Natural killer cell (primary cell): ENCODE measurements around the gene WBP2. TPM values are rescaled to one million over a fixed set of nuclear protein-coding genes. Genes with fewer than 3 reads are reported as not detected.
A peak's percentile ranks its signal among the peaks of the same experiment; 100 is the strongest.

Experiments used
- ATAC-seq, 3 donors: fragments of 150-1000 bp in 2 of 3; fragments of 200-7000 bp in 1 of 3; cut with Tn5 transposase; 1 replicate in 1 of 3; 2 replicates in 2 of 3; pipeline ENCODE4 v1.10.0; 2021; ENCODE audit warnings: mild to moderate bottlenecking in 2 of 3, moderate library complexity in 2 of 3
- DNase-seq, 2 donors: peaks; one replicate each; pipeline versions ENCODE4 v3.0.0 to v3.0.0-alpha.2; 2013 to 2021; ENCODE audit warnings: mixed read lengths in 1 of 2
- H3K27ac ChIP-seq: one replicate; pipeline ENCODE4 v1.5.1; 2013; ENCODE audit warnings: mild to moderate bottlenecking, low read length
- H3K27me3 ChIP-seq: one replicate; pipeline ENCODE4 v1.6.1; 2013; ENCODE audit warnings: low read length; ENCODE audit not compliant: control insufficient read depth, insufficient read depth
- H3K36me3 ChIP-seq: one replicate; pipeline ENCODE4 v1.6.1; 2013; ENCODE audit warnings: low read length; ENCODE audit not compliant: control insufficient read depth, insufficient read depth
- H3K4me1 ChIP-seq: one replicate; pipeline ENCODE4 v1.6.1; 2013; ENCODE audit warnings: low read length; ENCODE audit not compliant: control insufficient read depth, insufficient read depth
- H3K4me3 ChIP-seq: one replicate; pipeline ENCODE4 v1.5.1; 2013; ENCODE audit warnings: low read length
- H3K9me3 ChIP-seq: one replicate; pipeline ENCODE4 v1.6.1; 2013; ENCODE audit warnings: low read length; ENCODE audit not compliant: control insufficient read depth, insufficient read depth
- H3K27ac Mint-ChIP-seq, 2 donors: one replicate each; pipeline ENCODE4 v1.8.0; 2022; ENCODE audit warnings: mild to moderate bottlenecking in 2 of 2, mixed read lengths in 2 of 2, moderate library complexity in 1 of 2
- H3K27me3 Mint-ChIP-seq, 2 donors: one replicate each; pipeline ENCODE4 v1.8.0; 2022; ENCODE audit warnings: low read depth in 2 of 2, mixed read lengths in 2 of 2
- H3K36me3 Mint-ChIP-seq: one replicate; pipeline ENCODE4 v1.8.0; 2022; ENCODE audit warnings: mixed read lengths
- H3K4me1 Mint-ChIP-seq, 2 donors: one replicate each; pipeline ENCODE4 v1.8.0; 2022; ENCODE audit warnings: mixed read lengths in 2 of 2
- H3K4me3 Mint-ChIP-seq: one replicate; pipeline ENCODE4 v1.8.0; 2022; ENCODE audit warnings: mild to moderate bottlenecking, moderate library complexity, mixed read lengths
- H3K9me3 Mint-ChIP-seq, 2 donors: one replicate each; pipeline ENCODE4 v1.8.0; 2022; ENCODE audit warnings: mixed read lengths in 2 of 2
- CTCF ChIP-seq: fragments of 200-600 bp; IDR thresholded peaks from one replicate; pipeline ENCODE4 v1.8.0; 2022; ENCODE audit warnings: antibody characterized with exemption
- WGBS: methylation state at CpG from one replicate; pipeline ENCODE4 v1.1.7; 2013; ENCODE audit warnings: missing lambda C conversion rate; ENCODE audit not compliant: insufficient coverage; 5-methylcytosine and 5-hydroxymethylcytosine counted together
- intact Hi-C: fragments of 100-400 bp; cut with micrococcal nuclease; formaldehyde crosslinking; loops from one replicate; pipeline ENCODE4 v1.14.2; 2022
- total RNA-seq, 4 donors: library from RNA; stranded (reverse); fragments of 120-200 nt in 1 of 4; gene quantifications; one replicate each; pipeline versions ENCODE4 v1.2.3 to v1.2.4, GENCODE V29; 2013 to 2022

Gene WBP2
- total RNA-seq, 3 donors from 2014 or later (not counting 1 experiment from before 2014, with no cell fraction given) = 81.1 to 106 (median 95.2) TPM

GRCh38 chr17:75885431-75885830 lies 30.3 kb upstream of the WBP2 start:
- no peak for ATAC-seq
- Histone ChIP-seq H3K27ac (no peak overlapping the region), H3K4me1 (no peaks in the 10 kb centered on the region), H3K9me3 (no peaks in the 10 kb centered on the region), H3K36me3 (no peaks in the 10 kb centered on the region), H3K4me3 (no peak overlapping the region), H3K27me3 (no peaks in the 10 kb centered on the region)
- no peak for TF ChIP-seq CTCF
- H3K27me3 Mint-ChIP-seq = peaks cover 0 to 5% of the 10 kb centered on the region in 2 donors
- intact Hi-C loops = loop anchor here (10.0 kb wide), 1 partner anchor 59 kb away; the partner anchor contains the start of gene FBF1
- WGBS = 69% methylated on average over 8 of the region's 8 CpGs
- H3K9me3 Mint-ChIP-seq = no peaks in the 10 kb centered on the region
- no peaks in the 10 kb centered on the region for H3K4me1 Mint-ChIP-seq
- no peaks in the 10 kb centered on the region for H3K36me3 Mint-ChIP-seq
- no peak overlapping the region for H3K4me3 Mint-ChIP-seq
- no peak overlapping the region for H3K27ac Mint-ChIP-seq
- DNase-seq = no peak

- H3K4me1 Mint-ChIP-seq = peaks cover 7 to 11% of the 10 kb centered on the region in 2 donors
- no peaks in the 10 kb centered on the region for H3K9me3 Mint-ChIP-seq
- H3K4me3 Mint-ChIP-seq = no peak overlapping the region
- intact Hi-C loops = loop anchor here (10.0 kb wide), 1 partner anchor 63 kb away; the partner anchor contains the start of gene FBF1
- Histone ChIP-seq H3K27me3 (peaks cover 11% of the 10 kb centered on the region), H3K9me3 (no peaks in the 10 kb centered on the region), H3K4me1 (peaks cover 13% of the 10 kb centered on the region), H3K4me3 (no peak overlapping the region), H3K27ac (no peak overlapping the region), H3K36me3 (no peaks in the 10 kb centered on the region)
- H3K36me3 Mint-ChIP-seq = no peaks in the 10 kb centered on the region
- ATAC-seq (no peak), DNase-seq (peak in 1 of 2 donors; percentile 47)
- no peak for TF ChIP-seq CTCF
- peaks cover 0 to 13% of the 10 kb centered on the region in 2 donors for H3K27me3 Mint-ChIP-seq
- WGBS = 87% methylated on average over 15 of the region's 15 CpGs
- no peak overlapping the region for H3K27ac Mint-ChIP-seq
Observed at GRCh38 chr17:75881678-75882454, 26.7 kb upstream of the WBP2 start.

- no peaks in the 10 kb centered on the region for H3K9me3 Mint-ChIP-seq
- H3K36me3 ChIP-seq = no peaks in the 10 kb centered on the region
- H3K36me3 Mint-ChIP-seq = no peaks in the 10 kb centered on the region
- H3K27ac ChIP-seq = no peak overlapping the region
- WGBS = 89% methylated on average over 7 of the region's 7 CpGs
- peaks cover 0 to 18% of the 10 kb centered on the region in 2 donors for H3K27me3 Mint-ChIP-seq
- H3K9me3 ChIP-seq = no peaks in the 10 kb centered on the region
- H3K27ac Mint-ChIP-seq = no peak overlapping the region
- peak overlapping the region; percentile 56 for H3K4me3 Mint-ChIP-seq
- intact Hi-C loops = loop anchor here (10.0 kb wide), 1 partner anchor 65 kb away; the partner anchor contains the start of gene FBF1
- TF ChIP-seq CTCF = no peak
- peaks cover 17% of the 10 kb centered on the region for H3K27me3 ChIP-seq
- H3K4me1 ChIP-seq = peaks cover 29% of the 10 kb centered on the region
- DNase-seq (no peak), ATAC-seq (no peak)
- no peak overlapping the region for H3K4me3 ChIP-seq
- H3K4me1 Mint-ChIP-seq = peaks cover 18 to 22% of the 10 kb centered on the region in 2 donors
Observed at GRCh38 chr17:75880266-75880665, 25.1 kb upstream of the WBP2 start.
